MM.1S (cell line): Measurements from ENCODE around the gene TAF9B.
"Not testable (repeated sequence)": the region's sequence is repeated elsewhere in the genome, so short reads cannot be mapped to it uniquely, and the experiment has no call there.

Experiments
- DNase-seq: peaks from one replicate; pipeline ENCODE4 v3.0.0-alpha.2; 2015
- H2AFZ ChIP-seq: fragments of 300-600 bp; sonication (generic); 2 replicates; pipeline ENCODE4 v1.6.0; 2016; ENCODE audit warnings: antibody characterized with exemption, low read length
- H3F3A ChIP-seq: fragments of 300-600 bp; sonication (generic); 2 replicates; pipeline ENCODE4 v1.6.1; 2016; ENCODE audit warnings: mild to moderate bottlenecking, antibody characterized with exemption, low read length, moderate library complexity, mixed read lengths; ENCODE audit not compliant: insufficient read depth
- H3K27ac ChIP-seq: fragments of 300-600 bp; sonication (generic); 2 replicates; pipeline ENCODE4 v1.5.1; 2016; ENCODE audit warnings: mild to moderate bottlenecking, low read length
- H3K27me3 ChIP-seq: fragments of 300-600 bp; sonication (generic); replicated peaks from 2 replicates; pipeline ENCODE4 v1.6.0; 2016; ENCODE audit warnings: low read length; ENCODE audit not compliant: insufficient read depth
- H3K36me3 ChIP-seq: fragments of 300-600 bp; sonication (generic); replicated peaks from 2 replicates; pipeline ENCODE4 v1.6.1; 2016; ENCODE audit warnings: mild to moderate bottlenecking, low read length, mixed read lengths; ENCODE audit not compliant: insufficient read depth
- H3K4me1 ChIP-seq: fragments of 300-600 bp; sonication (generic); 2 replicates; pipeline ENCODE4 v1.6.1; 2016; ENCODE audit warnings: low read length, mixed read lengths
- H3K4me2 ChIP-seq: fragments of 300-600 bp; sonication (generic); 2 replicates; pipeline ENCODE4 v1.6.0; 2016; ENCODE audit warnings: low read depth, low read length
- H3K4me3 ChIP-seq: fragments of 300-600 bp; sonication (generic); 2 replicates; pipeline ENCODE4 v1.5.1; 2016; ENCODE audit warnings: low read length, mixed read lengths
- H3K79me2 ChIP-seq: fragments of 300-600 bp; sonication (generic); 2 replicates; pipeline ENCODE4 v1.6.1; 2016; ENCODE audit warnings: mixed run types, low read length, mixed read lengths
- H3K9ac ChIP-seq: fragments of 300-600 bp; sonication (generic); 2 replicates; pipeline ENCODE4 v1.6.1; 2016; ENCODE audit warnings: low read length, mixed read lengths
- H3K9me2 ChIP-seq: fragments of 300-600 bp; sonication (generic); replicated peaks from 2 replicates; pipeline ENCODE4 v1.6.1; 2016; ENCODE audit warnings: mild to moderate bottlenecking, low read length, mixed read lengths; ENCODE audit not compliant: insufficient read depth
- H3K9me3 ChIP-seq: fragments of 300-600 bp; sonication (generic); replicated peaks from 2 replicates; pipeline ENCODE4 v1.6.1; 2016; ENCODE audit warnings: mild to moderate bottlenecking, low read length, mixed read lengths; ENCODE audit not compliant: insufficient read depth
- H4K20me1 ChIP-seq: fragments of 300-600 bp; sonication (generic); 2 replicates; pipeline ENCODE4 v1.6.1; 2016; ENCODE audit warnings: mild to moderate bottlenecking, low read length, moderate library complexity, mixed read lengths; ENCODE audit not compliant: insufficient read depth
- CTCF ChIP-seq: fragments of 300-600 bp; sonication (generic); IDR thresholded peaks from 2 replicates; pipeline ENCODE4 v1.5.1; 2016; ENCODE audit warnings: antibody characterized with exemption, low read length, mixed read lengths
- EZH2 ChIP-seq: fragments of 300-600 bp; sonication (generic); optimal IDR thresholded peaks from 2 replicates; pipeline ENCODE3; 2017; ENCODE audit warnings: low read depth, mild to moderate bottlenecking, antibody characterized with exemption, low read length, mixed read lengths
- EZH2phosphoT487 ChIP-seq: fragments of 300-600 bp; sonication (generic); IDR thresholded peaks from 2 replicates; pipeline ENCODE4 v1.6.1; 2018; ENCODE audit warnings: antibody characterized with exemption, low read length

TAF9B gene

GRCh38 chrX:78168065-78168464 lies 28.6 kb upstream of the TAF9B start:
- no peak for TF ChIP-seq CTCF
- TF ChIP-seq EZH2 = no peak
- TF ChIP-seq EZH2phosphoT487 = no peak
- H3F3A ChIP-seq = no peaks in the 10 kb centered on the region
- no peaks in the 10 kb centered on the region for H3K27me3 ChIP-seq
- no peaks in the 10 kb centered on the region for H3K36me3 ChIP-seq
- H2AFZ ChIP-seq = no peak overlapping the region
- DNase-seq = no peak
- no peak overlapping the region for H3K9ac ChIP-seq
- no peaks in the 10 kb centered on the region for H3K79me2 ChIP-seq
- H3K9me3 ChIP-seq = no peaks in the 10 kb centered on the region
- no peak overlapping the region for H3K4me2 ChIP-seq
- no peak overlapping the region for H3K27ac ChIP-seq
- H4K20me1 ChIP-seq = no peaks in the 10 kb centered on the region
- no peaks in the 10 kb centered on the region for H3K4me1 ChIP-seq
- no peak overlapping the region for H3K4me3 ChIP-seq
- no peaks in the 10 kb centered on the region for H3K9me2 ChIP-seq

GRCh38 chrX:78165425-78165824 lies 26.0 kb upstream of the TAF9B start:
- DNase-seq = no peak
- Histone ChIP-seq H2AFZ (no peak overlapping the region), H3K4me2 (no peak overlapping the region), H3K79me2 (no peaks in the 10 kb centered on the region), H3K4me3 (no peak overlapping the region), H3K9me3 (no peaks in the 10 kb centered on the region), H3K9ac (no peak overlapping the region), H3K9me2 (no peaks in the 10 kb centered on the region), H3K36me3 (no peaks in the 10 kb centered on the region), H3K27me3 (no peaks in the 10 kb centered on the region), H4K20me1 (no peaks in the 10 kb centered on the region), H3F3A (no peaks in the 10 kb centered on the region), H3K4me1 (no peaks in the 10 kb centered on the region), H3K27ac (no peak overlapping the region)
- no peak for TF ChIP-seq EZH2
- no peak for TF ChIP-seq EZH2phosphoT487
- no peak for TF ChIP-seq CTCF

- not testable (repeated sequence) for H3K4me1 ChIP-seq, H3K4me3 ChIP-seq, H4K20me1 ChIP-seq, H3F3A ChIP-seq, H3K9me3 ChIP-seq, H3K27ac ChIP-seq, H3K9me2 ChIP-seq, DNase-seq, H3K27me3 ChIP-seq, H3K79me2 ChIP-seq, H3K9ac ChIP-seq, H3K36me3 ChIP-seq, H3K4me2 ChIP-seq, H2AFZ ChIP-seq
Measured at GRCh38 chrX:78163175-78163574, 23.7 kb upstream of the TAF9B start.

GRCh38 chrX:78160711-78161110 lies 21.3 kb upstream of the TAF9B start:
- not testable (repeated sequence) for H4K20me1 ChIP-seq, H3K4me2 ChIP-seq, H3K27ac ChIP-seq, H3K9me2 ChIP-seq, H2AFZ ChIP-seq, H3F3A ChIP-seq, H3K4me3 ChIP-seq, H3K9ac ChIP-seq, H3K9me3 ChIP-seq, H3K27me3 ChIP-seq, DNase-seq, H3K4me1 ChIP-seq, H3K36me3 ChIP-seq, H3K79me2 ChIP-seq

- H3F3A ChIP-seq, H3K9me3 ChIP-seq, H3K4me2 ChIP-seq, H3K27me3 ChIP-seq, DNase-seq, H3K27ac ChIP-seq, H3K9me2 ChIP-seq, H3K4me1 ChIP-seq, H3K9ac ChIP-seq, H2AFZ ChIP-seq, H3K4me3 ChIP-seq, H3K36me3 ChIP-seq, H3K79me2 ChIP-seq, H4K20me1 ChIP-seq: not testable (repeated sequence)
Measured at GRCh38 chrX:78157846-78158245, 18.4 kb upstream of the TAF9B start.

- H2AFZ ChIP-seq, H3K27ac ChIP-seq, H3K4me1 ChIP-seq, H3K9me2 ChIP-seq, H3K79me2 ChIP-seq, H3K27me3 ChIP-seq, H3K36me3 ChIP-seq, H3K4me2 ChIP-seq, H3F3A ChIP-seq, H3K4me3 ChIP-seq, DNase-seq, H3K9me3 ChIP-seq, H4K20me1 ChIP-seq, H3K9ac ChIP-seq: not testable (repeated sequence)
Measured at GRCh38 chrX:78157373-78157772, 17.9 kb upstream of the TAF9B start.
